ENCODE results near the gene PPM1N. TPM values are rescaled to one million over a fixed set of nuclear protein-coding genes. Genes with fewer than 3 reads are reported as not detected.

The PPM1N gene
- total and polyA plus RNA-seq, 2 of the 13 experiments (the other 11 are each of a cell fraction or from before 2014, with no cell fraction given) = 0.31 to 1.8 TPM

- no peak for TF ChIP-seq FOXK1 (CRISPR knock-in tag; IDR thresholded peaks at IDR 0.05; ENCODE audit: borderline replicate concordance, low read depth)
- TF ChIP-seq ZNF790 (CRISPR knock-in tag; IDR thresholded peaks at IDR 0.05; ENCODE audit: borderline replicate concordance) = no peak
- no peak for TF ChIP-seq ZNF816 (CRISPR knock-in tag; IDR thresholded peaks at IDR 0.05; ENCODE audit: borderline replicate concordance)
- TF ChIP-seq TAF1 (CRISPR knock-in tag; IDR thresholded peaks at IDR 0.05) = no peak
- TF ChIP-seq CEBPZ (IDR thresholded peaks at IDR 0.05; ENCODE audit: low read length) = no peak
- no peak for TF ChIP-seq ISL2 (CRISPR knock-in tag; IDR thresholded peaks at IDR 0.05)
- TF ChIP-seq E2F1 (CRISPR knock-in tag; IDR thresholded peaks at IDR 0.05) = no peak
- no peak for TF ChIP-seq MXD4 (CRISPR knock-in tag; IDR thresholded peaks at IDR 0.05)
- TF ChIP-seq BATF2 (CRISPR knock-in tag; IDR thresholded peaks at IDR 0.05) = no peak
- TF ChIP-seq ZNF580 (CRISPR knock-in tag; IDR thresholded peaks at IDR 0.05; ENCODE audit: borderline replicate concordance, low read depth) = no peak
- H4K20me1 ChIP-seq (ENCODE audit: insufficient read depth, low read length) = no peaks in the 10 kb centered on the region
- H3K36me3 ChIP-seq (replicated peaks in 1 of 2; ENCODE audit: control insufficient read depth in 1 of 2, insufficient read depth in 2 of 2, low read length in 2 of 2) = no peaks in the 10 kb centered on the region
- intact Hi-C loops (cut with micrococcal nuclease; ENCODE audit: unreplicated experiment) = no loop called here
- no peaks in the 10 kb centered on the region for H3K27me3 ChIP-seq (ENCODE audit: control insufficient read depth in 1 of 2, insufficient read depth in 2 of 2, low read length in 2 of 2)
- DNase-seq (ENCODE audit: low spot score) (no peak), ATAC-seq (no peak), FAIRE-seq (no peak)
- POLR2A ChIA-PET = no interaction called here
- BruUV-seq (replicated peaks) = no TSS peak
- CTCF ChIA-PET (ENCODE audit: low intra/inter-chr PET ratio, low total read pairs) = no interaction called here
- WGBS (ENCODE audit: low lambda C conversion rate) = 85% methylated on average over 15 of the region's 15 CpGs
- H3K27ac ChIP-seq (ENCODE audit: extremely low read length, insufficient read depth, low read length) = no peak overlapping the region
- in situ Hi-C loops (cut with HindIII; ENCODE audit: extremely low pct_ligation_motif_present, low pct_unique_long_range_greater_than_20kb) = no loop called here
- no peak overlapping the region for H3K4me2 ChIP-seq (ENCODE audit: low read depth, low read length)
- no peak overlapping the region for H3K9ac ChIP-seq (ENCODE audit: insufficient read depth, low read depth, low read length)
- no peaks in the 10 kb centered on the region for H3K9me3 ChIP-seq (ENCODE audit: low read length)
- H2AFZ ChIP-seq (ENCODE audit: low read length) = no peak overlapping the region
- H3K79me2 ChIP-seq (ENCODE audit: insufficient read depth, low read length) = no peaks in the 10 kb centered on the region
- no peak overlapping the region for H3K4me3 ChIP-seq (replicated peaks in 1 of 3; ENCODE audit: insufficient read depth in 1 of 3, low read depth in 2 of 3, low read length in 3 of 3)
- H3K4me1 ChIP-seq (ENCODE audit: insufficient read depth, low read length) = peaks cover 38% of the 10 kb centered on the region
Measured at GRCh38 chr19:45488708-45489107, 9.5 kb upstream of the PPM1N start.
